ENCODE results near the gene TSBP1.

- TF ChIP-seq CTCF (IDR thresholded peaks at IDR 0.05; ENCODE audit: poor library complexity) (no peak), EZH2 (IDR thresholded peaks at IDR 0.05; ENCODE audit: borderline replicate concordance) (no peak)
Observed at GRCh38 chr6:32290886-32291450, 80.7 kb downstream of the TSBP1 start.
